Activated CD8-positive, alpha-beta T cell treated with anti-CD3 and anti-CD28 coated beads for 36 hours (primary cell): ENCODE results near the gene MCM10. TPM values are rescaled to one million over a fixed set of nuclear protein-coding genes. Genes with fewer than 3 reads are reported as not detected.
"Not testable (repeated sequence)": the region's sequence is repeated elsewhere in the genome, so short reads cannot be mapped to it uniquely, and the experiment has no call there.

Experiments
- ATAC-seq: fragments of 200-7000 bp; cut with Tn5 transposase; one replicate; pipeline ENCODE4 v1.10.0; 2021; ENCODE audit warnings: mild to moderate bottlenecking, moderate library complexity
- CTCF ChIA-PET: fragments of 350-600 bp; sonication (Branson Sonifier 250); formaldehyde crosslinking; loops from one replicate; lab custom pipeline; 2021; ENCODE audit warnings: antibody characterized with exemption; lab: Charles Lee
- POLR2A ChIA-PET: fragments of 350-600 bp; sonication (Branson Sonifier 250); formaldehyde crosslinking; loops from one replicate; lab custom pipeline; 2021; ENCODE audit warnings: antibody characterized with exemption; lab: Charles Lee
- DNase-seq: peaks from one replicate; pipeline ENCODE4 v3.0.0-alpha.2; 2020
- H3K27ac Mint-ChIP-seq: one replicate; pipeline ENCODE4 v1.8.0; 2021; ENCODE audit warnings: mild to moderate bottlenecking, mixed read lengths
- H3K27me3 Mint-ChIP-seq: one replicate; pipeline ENCODE4 v1.8.0; 2021; ENCODE audit warnings: mixed read lengths
- H3K36me3 Mint-ChIP-seq: one replicate; pipeline ENCODE4 v1.8.0; 2021; ENCODE audit warnings: low read depth, mixed read lengths
- H3K4me1 Mint-ChIP-seq: one replicate; pipeline ENCODE4 v1.8.0; 2021; ENCODE audit warnings: low read depth, mixed read lengths
- H3K4me3 Mint-ChIP-seq: one replicate; pipeline ENCODE4 v1.8.0; 2021; ENCODE audit warnings: mild to moderate bottlenecking, moderate library complexity, mixed read lengths
- H3K9me3 Mint-ChIP-seq: one replicate; pipeline ENCODE4 v1.8.0; 2021; ENCODE audit warnings: mixed read lengths
- intact Hi-C: fragments of 100-400 bp; cut with micrococcal nuclease; formaldehyde crosslinking; loops from one replicate; pipeline ENCODE4 v1.10.0; 2022
- total RNA-seq, 2 experiments: library from RNA; stranded (reverse); gene quantifications; one replicate each; pipeline ENCODE4 v1.2.3, GENCODE V29; 2021
- TF ChIP-seq, protein P1 (sequence below): fragments of 200-600 bp; IDR thresholded peaks from one replicate; pipeline ENCODE4 v1.8.0; 2022; ENCODE audit warnings: antibody characterized with exemption, mild to moderate bottlenecking

MCM10 gene
- total RNA-seq, 2 experiments from 2014 or later, result 65.4 to 69.0 TPM

DNA sequence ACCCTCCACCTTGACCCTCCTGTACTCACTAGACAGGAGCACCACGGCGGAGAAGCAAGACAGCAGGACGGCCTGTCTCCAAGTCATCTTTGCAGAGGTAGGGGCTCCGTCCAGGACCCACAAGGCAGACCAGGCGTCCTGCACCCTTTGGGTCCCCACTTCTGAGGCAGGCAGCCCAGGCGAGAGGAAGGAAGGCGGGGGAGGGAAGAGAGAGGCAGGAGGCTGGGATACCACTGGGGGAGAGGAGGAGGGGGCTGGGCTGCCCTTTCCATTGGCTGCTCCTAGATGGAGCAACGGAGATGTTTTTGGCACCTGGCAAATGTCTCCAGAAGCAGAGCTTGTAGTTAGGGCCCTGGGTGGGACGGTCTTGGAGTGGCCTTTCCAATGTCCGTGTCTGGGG, 72.8 kb downstream of the MCM10 start, which contains the start of gene UCMA:
Gene UCMA, minus strand, starts transcription at position 203 of the 400 bp plus-strand sequence. Its CDS starts 116 bp downstream, at position 87.
- H3K9me3 Mint-ChIP-seq, result no peaks in the 10 kb centered on the region
- no peak for DNase-seq
- POLR2A ChIA-PET, result no interaction called here
- no peaks in the 10 kb centered on the region for H3K4me1 Mint-ChIP-seq
- H3K27me3 Mint-ChIP-seq, result no peaks in the 10 kb centered on the region
- H3K27ac Mint-ChIP-seq, result no peak within 1 kb of the TSS
- ATAC-seq, result no peak
- intact Hi-C loops, result no loop called here
- no peak within 1 kb of the TSS for H3K4me3 Mint-ChIP-seq
- TF ChIP-seq, protein P1, sequence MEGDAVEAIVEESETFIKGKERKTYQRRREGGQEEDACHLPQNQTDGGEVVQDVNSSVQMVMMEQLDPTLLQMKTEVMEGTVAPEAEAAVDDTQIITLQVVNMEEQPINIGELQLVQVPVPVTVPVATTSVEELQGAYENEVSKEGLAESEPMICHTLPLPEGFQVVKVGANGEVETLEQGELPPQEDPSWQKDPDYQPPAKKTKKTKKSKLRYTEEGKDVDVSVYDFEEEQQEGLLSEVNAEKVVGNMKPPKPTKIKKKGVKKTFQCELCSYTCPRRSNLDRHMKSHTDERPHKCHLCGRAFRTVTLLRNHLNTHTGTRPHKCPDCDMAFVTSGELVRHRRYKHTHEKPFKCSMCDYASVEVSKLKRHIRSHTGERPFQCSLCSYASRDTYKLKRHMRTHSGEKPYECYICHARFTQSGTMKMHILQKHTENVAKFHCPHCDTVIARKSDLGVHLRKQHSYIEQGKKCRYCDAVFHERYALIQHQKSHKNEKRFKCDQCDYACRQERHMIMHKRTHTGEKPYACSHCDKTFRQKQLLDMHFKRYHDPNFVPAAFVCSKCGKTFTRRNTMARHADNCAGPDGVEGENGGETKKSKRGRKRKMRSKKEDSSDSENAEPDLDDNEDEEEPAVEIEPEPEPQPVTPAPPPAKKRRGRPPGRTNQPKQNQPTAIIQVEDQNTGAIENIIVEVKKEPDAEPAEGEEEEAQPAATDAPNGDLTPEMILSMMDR, result no peak
- CTCF ChIA-PET, result no interaction called here
- no peaks in the 10 kb centered on the region for H3K36me3 Mint-ChIP-seq

DNA sequence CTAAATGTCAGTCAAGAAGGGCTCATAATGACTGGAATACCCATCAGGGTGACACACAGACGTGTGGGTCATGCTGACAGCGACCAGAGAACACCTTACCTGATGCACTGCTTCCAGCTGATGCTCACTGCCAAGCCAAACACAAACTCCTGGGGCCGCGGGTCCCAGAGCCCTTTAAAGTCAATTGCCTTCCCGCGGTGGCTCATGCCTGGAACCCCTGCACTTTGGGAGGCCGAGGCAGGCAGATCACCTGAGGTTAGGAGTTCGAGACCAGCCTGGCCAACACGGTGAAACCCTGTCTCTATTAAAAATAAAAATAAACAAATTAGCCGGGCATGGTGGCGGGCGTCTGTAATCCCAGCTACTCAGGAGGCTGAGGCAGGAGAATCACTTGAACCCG, 73.4 kb downstream of the MCM10 start:
- intact Hi-C loops, ATAC-seq, H3K9me3 Mint-ChIP-seq, H3K4me3 Mint-ChIP-seq, POLR2A ChIA-PET, H3K4me1 Mint-ChIP-seq, CTCF ChIA-PET, H3K36me3 Mint-ChIP-seq, H3K27me3 Mint-ChIP-seq, DNase-seq, H3K27ac Mint-ChIP-seq: not testable (repeated sequence)

DNA sequence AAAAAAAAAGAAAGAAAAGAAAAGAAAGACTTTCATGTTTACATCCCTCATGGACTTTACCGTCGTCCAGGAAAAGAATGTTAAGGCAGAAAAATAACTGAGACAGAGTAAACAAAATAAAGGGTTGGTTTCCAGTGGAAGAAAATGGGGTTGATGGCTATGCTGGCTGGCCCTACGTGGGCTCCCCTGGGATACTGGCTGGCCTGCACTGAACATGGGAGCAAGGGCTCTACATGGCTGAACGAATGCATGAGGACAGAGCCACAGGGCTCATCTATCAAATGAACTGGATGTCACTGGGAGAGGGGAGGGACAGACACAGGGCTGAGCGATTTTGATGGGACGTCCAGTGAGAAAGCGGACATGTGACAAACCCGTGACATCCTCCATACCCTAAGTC, 75.3 kb downstream of the MCM10 start:
- Mint-ChIP-seq H3K4me3 (no peak overlapping the region), H3K4me1 (no peaks in the 10 kb centered on the region), H3K36me3 (no peaks in the 10 kb centered on the region), H3K27me3 (no peaks in the 10 kb centered on the region), H3K9me3 (no peaks in the 10 kb centered on the region), H3K27ac (no peak overlapping the region)
- intact Hi-C loops, result no loop called here
- ATAC-seq (no peak), DNase-seq (no peak)
- TF ChIP-seq, protein P1, result no peak
- ChIA-PET CTCF (no interaction called here), POLR2A (interaction anchor here (0.6 kb wide), 1 partner anchor 1100 kb away, joined by 3 read pairs; no protein-coding TSS in a partner anchor)

DNA sequence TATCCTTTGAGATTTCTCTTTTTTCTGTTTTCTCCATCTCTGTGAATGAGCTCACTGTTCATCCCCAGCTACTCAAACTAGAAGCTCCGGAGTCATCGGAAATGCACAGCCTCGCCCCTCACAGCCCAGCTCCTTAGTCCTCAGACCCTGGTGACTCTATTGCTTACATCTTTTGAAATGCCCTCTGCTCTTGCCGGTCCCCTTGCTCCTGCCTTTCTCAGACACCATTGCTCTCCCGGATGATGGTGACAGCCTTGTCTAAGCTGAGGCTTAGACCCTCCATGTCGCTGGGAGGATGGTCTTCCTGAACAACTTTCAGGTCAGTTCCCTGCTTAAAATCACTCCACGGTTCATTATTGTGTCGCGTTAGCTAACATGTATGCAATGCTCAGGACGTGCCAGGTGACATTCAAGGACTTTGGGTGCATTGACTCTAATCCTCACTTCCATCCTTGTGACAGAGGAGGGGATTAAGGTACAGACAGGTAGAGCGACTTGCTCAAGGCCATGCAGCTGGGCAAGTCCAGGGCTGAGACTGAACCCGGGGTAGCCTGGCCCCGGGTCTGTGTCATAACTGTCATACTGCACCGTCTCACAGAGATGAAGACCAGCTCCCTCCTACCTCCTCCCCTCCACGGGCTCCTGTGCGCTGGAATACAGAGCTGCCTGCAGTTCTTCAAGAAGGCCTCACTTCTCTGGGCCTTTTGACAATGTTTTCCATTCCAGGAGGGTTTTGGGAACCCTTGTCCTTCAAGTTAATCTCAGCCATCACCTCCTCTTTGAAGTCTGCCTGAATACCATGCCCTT, 77.1 kb downstream of the MCM10 start:
- Mint-ChIP-seq H3K27ac (no peak overlapping the region), H3K4me1 (no peaks in the 10 kb centered on the region), H3K36me3 (no peaks in the 10 kb centered on the region), H3K9me3 (no peaks in the 10 kb centered on the region), H3K27me3 (no peaks in the 10 kb centered on the region), H3K4me3 (no peak overlapping the region)
- no peak for ATAC-seq
- ChIA-PET POLR2A (no interaction called here), CTCF (interaction anchor here (1.3 kb wide), 1 partner anchor 65 kb away, joined by 3 read pairs; no protein-coding TSS in a partner anchor)
- TF ChIP-seq, protein P1, result no peak
- no peak for DNase-seq
- intact Hi-C loops, result no loop called here

DNA sequence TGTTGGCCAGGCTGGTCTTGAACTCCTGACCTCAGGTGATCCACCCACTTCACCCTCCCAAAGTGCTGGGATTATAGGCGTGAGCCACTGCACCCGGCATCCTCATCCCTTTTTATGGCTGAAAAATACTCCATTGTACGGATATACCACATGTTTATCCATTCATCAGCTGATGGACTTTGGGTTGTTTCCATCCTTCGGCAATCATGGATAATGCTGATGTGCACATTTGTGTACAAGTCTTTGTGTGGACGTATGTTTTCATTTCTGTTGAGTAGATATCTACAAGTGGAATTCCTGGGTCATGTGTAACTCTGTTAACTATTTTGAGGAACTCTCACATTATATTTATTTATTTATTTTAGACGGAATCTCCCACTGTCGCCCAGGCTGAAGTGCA, 78.6 kb downstream of the MCM10 start:
- DNase-seq (no peak), ATAC-seq (no peak)
- Mint-ChIP-seq H3K4me1 (no peaks in the 10 kb centered on the region), H3K9me3 (no peaks in the 10 kb centered on the region), H3K36me3 (no peaks in the 10 kb centered on the region), H3K27ac (no peak overlapping the region), H3K4me3 (no peak overlapping the region), H3K27me3 (no peaks in the 10 kb centered on the region)
- TF ChIP-seq, protein P1, result no peak
- ChIA-PET POLR2A (no interaction called here), CTCF (no interaction called here)
- intact Hi-C loops, result no loop called here
